Stimulated activated CD8-positive, alpha-beta memory T cell treated with anti-CD3 and anti-CD28 coated beads, Interleukin-7, amount 100 ng/mL, for 1 hour (primary cell): ENCODE measurements around the gene KCNK2.
"Not testable (repeated sequence)": the region's sequence is repeated elsewhere in the genome, so short reads cannot be mapped to it uniquely, and the experiment has no call there.

Experiments
- DNase-seq, 2 donors: peaks; one replicate each; pipeline ENCODE4 v3.0.0-alpha.2; 2020; ENCODE audit warnings: low read depth in 2 of 2

Gene KCNK2

GRCh38 chr1:215156232-215156631 is 73.7 kb downstream of the KCNK2 start:
- DNase-seq: no peak

DNA sequence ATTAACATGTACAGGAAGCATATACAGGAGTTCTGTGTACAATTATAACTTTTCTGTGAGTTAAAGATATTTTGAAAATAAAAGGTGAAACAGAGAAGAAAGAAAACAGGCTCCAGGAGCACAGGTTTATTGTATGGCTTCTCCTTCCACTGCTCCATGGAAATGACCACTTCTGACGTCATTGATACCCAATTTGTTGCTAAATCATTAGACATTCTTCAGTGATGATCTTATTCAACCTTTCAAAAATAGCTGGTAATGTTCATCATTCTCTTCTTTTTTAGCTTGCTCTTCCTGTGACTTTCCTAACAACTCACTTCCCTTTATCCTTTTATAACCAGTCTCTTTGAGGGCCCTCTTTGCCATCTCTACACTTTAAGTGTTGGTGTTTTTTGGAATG is 77.8 kb downstream of the KCNK2 start:
- no peak for DNase-seq

DNA sequence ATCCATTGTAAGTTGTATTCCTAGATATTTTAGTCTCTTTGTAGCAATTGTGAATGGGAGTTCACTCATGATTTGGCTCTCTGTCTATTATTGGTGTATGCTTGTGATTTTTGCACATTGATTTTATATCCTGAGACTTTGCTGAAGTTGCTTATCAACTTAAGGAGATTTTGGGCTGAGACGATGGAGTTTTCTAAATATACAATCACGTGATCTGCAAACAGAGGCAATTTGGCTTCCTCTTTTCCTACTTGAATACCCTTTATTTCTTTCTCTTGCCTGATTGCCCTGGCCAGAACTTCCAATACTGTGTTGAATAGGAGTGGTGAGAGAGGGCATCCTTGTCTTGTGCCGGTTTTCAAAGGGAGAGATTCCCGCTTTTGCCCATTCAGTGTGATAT is 80.6 kb downstream of the KCNK2 start:
- not testable (repeated sequence) for DNase-seq

DNA sequence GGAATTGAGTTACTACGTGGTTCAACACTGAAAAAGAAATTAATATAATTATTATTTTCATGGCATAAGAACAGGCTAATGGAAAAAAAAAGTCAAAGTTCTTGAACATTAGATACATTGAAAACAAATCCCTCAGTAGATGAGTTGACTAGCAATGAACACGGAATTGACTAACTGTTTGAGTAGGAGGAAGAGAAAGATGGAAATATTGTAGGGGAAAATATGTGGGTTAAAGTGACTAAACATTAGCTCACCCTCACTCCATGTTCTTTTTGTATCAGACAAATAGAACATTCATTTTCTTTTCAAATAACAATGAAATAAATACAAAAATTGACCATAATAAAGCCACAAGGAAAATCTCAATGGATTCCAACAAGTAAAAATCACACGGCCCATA is 84.3 kb downstream of the KCNK2 start:
- no peak for DNase-seq

DNA sequence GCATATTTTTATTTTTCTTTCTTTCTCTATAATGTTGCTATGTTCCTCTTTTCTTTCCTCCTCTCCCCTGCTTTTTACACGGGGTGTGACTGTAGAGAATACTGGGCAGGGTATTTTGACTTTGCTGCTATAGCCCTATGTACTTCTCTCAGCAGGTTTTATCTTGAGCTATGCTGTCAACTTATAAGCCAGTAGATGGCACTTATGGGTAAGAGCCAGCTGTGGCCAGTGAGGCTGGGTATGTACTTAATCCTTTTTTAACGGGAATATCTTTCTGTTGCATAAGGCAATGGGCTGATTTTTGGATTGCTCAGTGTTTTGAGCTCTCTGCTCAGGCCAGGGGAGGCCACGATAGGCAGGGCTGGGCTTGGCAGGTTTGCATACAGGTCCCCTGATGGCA is 99.0 kb downstream of the KCNK2 start:
- DNase-seq: no peak

GRCh38 chr1:215185067-215185620 is 102.6 kb downstream of the KCNK2 start:
- no peak for DNase-seq

DNA sequence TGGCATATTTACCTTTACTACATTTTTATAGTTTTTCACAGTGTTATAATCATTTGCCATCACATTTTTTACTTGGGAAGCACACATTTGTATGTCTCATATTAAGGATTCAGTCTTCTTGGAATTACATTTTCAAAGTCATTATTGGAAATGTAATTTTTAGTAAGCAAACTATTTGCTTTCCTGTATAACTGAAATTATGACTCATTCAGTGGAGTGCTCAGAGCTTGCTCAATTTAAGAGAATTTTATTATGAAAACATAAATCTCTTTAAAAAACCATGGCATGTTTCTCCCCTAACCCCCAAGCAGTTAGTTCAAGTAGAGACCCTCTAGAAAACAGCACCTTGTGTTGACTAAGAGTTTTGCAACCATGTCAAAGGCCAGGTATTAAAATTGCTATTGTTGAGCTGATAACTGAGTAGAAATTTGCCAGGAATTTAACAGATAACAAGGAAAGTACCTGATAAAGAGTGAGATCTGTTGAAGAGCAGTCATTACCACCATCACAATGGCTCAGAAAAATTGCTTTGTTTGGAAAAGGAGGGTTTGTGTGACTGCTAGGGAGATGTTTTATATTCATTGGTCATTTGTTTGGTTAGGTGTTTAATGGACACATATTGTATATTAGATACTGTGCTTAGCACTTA is 105.9 kb downstream of the KCNK2 start:
- no peak for DNase-seq

- DNase-seq: no peak
Measured at GRCh38 chr1:215192306-215192705, 109.8 kb downstream of the KCNK2 start.

DNA sequence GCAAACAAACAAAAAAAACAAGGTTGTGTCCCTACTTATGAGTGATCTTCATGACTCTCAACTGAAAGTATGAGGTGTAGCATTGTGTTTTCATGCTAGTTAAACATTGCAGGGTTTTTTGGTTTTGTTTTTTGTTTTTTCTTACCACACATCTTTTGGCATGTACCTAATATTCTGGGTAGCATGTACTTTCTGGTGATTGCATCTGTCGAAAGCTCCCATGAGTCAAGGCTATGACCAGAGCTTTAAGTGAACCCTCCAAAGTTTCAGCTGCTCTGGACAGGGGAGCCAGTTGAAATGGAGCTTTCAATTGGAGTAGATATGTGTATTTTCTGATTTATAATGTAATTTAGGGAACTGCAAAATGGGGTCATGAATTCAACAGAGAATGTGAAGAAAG is 115.5 kb downstream of the KCNK2 start:
- DNase-seq: no peak

GRCh38 chr1:215200121-215200520 is 117.6 kb downstream of the KCNK2 start:
- no peak for DNase-seq

DNA sequence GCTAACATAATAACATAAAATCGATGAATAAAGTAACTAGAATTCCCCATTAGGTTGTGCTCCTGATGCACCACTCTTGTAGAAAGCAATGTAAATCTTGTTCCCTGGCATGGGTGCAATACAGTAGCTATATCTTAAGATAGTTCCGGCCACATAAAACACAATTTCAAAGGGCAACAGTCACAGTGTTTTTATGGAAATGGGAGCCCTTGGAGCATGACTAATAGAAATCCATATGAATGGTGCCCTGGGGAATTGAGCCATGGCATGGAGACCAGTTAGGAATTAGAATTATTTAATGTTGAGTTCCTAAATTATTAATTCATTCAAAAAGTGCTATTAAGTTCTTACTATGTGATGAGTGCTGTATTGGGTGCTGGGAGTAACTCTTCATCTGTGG is 118.7 kb downstream of the KCNK2 start:
- no peak for DNase-seq

- no peak for DNase-seq
Measured at GRCh38 chr1:215202868-215203267, 120.3 kb downstream of the KCNK2 start.

DNA sequence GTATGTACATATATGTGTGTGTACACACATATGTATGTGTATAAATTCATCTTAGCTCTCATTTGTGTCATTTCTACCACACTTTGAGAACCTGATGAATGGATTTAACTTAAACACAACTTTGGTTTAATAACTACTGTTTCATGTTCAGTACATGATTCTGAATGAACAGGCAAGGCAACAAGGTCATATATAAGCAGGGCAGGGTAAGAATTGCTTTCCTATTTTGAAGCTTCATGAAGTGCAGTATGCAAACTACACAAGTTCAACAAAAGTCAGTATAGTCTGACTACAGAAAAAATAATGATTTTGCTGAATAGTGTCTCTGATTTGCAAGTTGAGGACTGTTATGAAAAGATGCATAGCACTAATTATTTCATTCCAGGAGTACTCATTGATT is 127.6 kb downstream of the KCNK2 start:
- no peak for DNase-seq

GRCh38 chr1:215215846-215216245 is 133.3 kb downstream of the KCNK2 start:
- no peak for DNase-seq

DNA sequence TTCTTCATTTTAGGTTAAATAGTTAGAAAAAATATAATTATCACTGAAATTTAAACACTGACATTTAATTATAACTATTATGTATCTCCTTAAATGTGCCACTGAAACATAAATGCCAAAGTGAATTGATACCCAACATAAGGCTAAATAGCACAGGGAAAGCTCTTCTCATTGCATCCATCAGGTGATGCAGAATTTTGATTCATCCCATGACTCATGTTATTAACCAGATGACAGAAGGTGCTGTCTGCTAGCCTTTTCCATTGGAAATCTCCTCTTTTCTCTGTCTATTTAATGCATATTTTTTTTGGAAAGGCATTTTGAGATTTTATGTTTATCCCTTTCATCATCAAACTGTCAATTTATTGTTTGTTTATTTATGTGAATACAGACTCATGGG is 136.8 kb downstream of the KCNK2 start:
- DNase-seq: no peak

DNA sequence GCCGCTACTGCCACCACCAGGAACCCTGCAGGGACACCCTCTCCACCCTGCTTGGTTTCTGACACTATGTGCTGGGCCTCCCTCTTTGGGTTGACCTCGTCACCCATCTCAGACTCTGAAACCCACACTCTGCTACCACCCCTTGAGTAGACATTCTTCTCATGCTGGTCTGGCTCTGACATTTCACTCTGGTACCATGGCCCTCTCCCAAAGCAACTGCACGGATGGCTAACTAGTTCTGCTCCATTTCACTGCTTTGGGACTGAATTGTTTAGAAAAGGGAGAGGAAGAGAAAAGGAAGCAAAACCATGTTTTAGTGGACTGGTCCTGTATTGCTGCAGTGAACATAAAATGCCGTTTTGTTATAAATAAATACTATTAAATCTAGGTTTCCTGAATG is 137.8 kb downstream of the KCNK2 start:
- DNase-seq: no peak

- DNase-seq: no peak
Measured at GRCh38 chr1:215226757-215227156, 144.2 kb downstream of the KCNK2 start.

DNA sequence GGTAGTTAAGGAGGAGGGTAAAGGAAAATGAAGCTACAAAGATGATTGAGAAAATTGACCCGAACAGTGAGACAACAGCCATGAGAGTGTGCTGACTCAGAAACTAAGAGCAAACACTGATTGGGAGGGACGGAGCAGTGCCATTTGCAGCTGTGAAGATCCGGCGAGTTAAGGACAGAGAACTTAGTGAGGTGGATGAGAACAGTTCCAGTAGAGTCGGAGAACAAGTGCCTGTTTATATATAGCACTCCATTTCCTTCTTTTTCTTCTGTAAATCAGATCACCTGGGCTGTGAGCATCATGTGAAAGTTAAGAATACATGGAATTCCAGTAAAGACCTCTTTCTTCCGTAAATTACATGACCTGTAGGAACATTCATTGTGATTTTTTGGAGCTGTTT is 145.7 kb downstream of the KCNK2 start:
- no peak for DNase-seq

DNA sequence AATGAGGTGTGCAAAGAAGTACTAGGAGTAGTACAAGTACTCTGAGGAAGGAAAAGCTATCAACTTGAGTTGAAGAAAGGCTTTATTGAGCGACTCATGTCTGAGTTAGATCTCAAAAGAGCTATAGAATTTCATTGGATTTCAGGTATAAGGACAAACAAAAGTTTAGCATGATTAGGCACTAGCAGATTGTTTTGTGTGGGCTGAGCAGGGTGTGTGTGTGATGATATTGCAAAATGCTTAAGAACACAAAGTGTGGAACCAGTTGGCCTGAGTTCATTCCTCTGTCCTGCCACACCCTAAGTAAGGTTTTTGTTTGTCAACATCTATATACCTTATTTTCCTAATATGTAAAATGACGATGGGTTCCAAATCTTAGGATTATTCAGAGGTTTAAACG is 158.9 kb downstream of the KCNK2 start:
- DNase-seq: no peak

DNA sequence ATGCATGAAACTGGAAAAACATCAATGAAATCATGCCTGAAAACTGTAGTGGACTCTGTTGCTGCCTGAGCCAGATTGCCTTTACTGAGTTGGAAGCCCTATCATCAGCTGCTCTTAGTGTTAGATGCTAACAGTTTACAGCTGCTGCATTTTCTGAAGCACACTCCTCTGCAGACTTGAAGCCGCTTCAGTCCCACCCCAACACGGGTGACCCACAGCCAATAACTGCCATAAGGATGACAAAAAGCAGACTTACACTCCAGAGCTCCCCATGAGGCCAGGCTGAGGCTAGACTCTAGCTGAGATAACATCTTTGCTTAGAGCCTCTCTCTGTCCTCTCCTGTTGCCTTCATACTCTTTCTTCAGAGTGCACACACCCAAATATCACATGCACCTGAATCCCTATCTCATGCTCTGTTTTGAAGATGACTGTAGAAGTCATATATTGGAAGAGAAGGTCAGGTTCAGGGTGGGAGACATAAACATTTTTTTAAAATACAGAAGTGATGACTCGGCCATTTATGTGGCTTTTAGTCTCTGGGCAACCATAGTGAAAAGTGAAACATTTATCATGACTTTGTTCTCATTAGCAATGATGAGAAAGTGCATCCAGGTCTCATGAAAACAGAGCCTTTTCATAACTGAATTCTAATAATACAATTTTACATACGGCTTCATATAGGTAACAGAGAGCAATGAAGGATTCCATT is 161.0 kb downstream of the KCNK2 start:
- no peak for DNase-seq

DNA sequence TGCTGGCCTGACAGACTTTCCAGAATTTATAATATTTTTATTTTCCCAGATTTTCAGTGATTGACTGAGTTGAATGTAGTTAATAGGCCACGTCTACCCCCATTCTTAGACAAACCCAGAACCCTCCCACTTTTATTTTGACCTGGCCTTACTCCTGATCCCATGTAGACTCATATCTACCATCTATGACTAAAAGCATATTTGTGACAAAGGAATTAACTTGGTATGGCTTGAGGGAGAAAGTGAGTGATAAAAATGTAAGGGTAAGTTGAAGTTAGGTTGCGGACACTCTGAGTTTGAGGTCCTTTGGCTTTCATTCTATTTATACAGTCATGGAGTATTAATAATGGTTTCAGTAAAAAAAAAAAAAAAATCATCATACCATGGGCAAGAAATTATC is 168.4 kb downstream of the KCNK2 start:
- no peak for DNase-seq

GRCh38 chr1:215251428-215251827 is 168.9 kb downstream of the KCNK2 start:
- DNase-seq: no peak

DNA sequence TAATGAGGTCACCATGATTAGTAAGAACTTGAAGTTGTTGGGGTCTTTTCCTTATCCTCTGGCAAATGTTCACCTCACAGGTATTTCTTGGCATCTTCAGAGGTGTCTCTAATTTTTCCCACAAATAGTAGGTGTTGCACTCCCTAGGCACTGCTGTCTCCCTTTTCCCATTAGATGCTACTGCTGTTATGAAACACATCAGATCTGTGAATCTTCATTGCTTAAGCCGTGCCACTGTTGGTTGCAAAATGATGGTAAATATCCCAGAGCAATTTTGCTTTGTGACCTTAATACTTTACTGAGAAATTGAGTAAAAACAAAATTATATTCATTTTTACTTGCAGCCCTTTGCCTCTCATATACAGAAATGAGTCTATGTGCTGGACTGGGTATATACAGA is 169.6 kb downstream of the KCNK2 start:
- DNase-seq: no peak
